Measurements from ENCODE around the gene GARIN3. TPM values are rescaled to one million over a fixed set of nuclear protein-coding genes. Genes with fewer than 3 reads are reported as not detected.
"Not testable (repeated sequence)": the region's sequence is repeated elsewhere in the genome, so short reads cannot be mapped to it uniquely, and the experiment has no call there.

Gene GARIN3
- total and polyA plus RNA-seq, 2 experiments from 2014 or later: not detected

GRCh38 chr5:157212307-157212706 is 46.2 kb upstream of the GARIN3 start:
- no peak overlapping the region for H3K4me3 ChIP-seq
- H3K27me3 ChIP-seq: no peaks in the 10 kb centered on the region
- no peaks in the 10 kb centered on the region for H3K9me3 ChIP-seq (ENCODE audit: low read depth)
- no peak overlapping the region for H3K27ac ChIP-seq
- no peaks in the 10 kb centered on the region for H3K4me1 ChIP-seq (ENCODE audit: low read depth)
- no peak for DNase-seq (ENCODE audit: low read depth in 1 of 2, low spot score in 1 of 2)
- H3K36me3 ChIP-seq: no peaks in the 10 kb centered on the region
- TF ChIP-seq, protein P1, sequence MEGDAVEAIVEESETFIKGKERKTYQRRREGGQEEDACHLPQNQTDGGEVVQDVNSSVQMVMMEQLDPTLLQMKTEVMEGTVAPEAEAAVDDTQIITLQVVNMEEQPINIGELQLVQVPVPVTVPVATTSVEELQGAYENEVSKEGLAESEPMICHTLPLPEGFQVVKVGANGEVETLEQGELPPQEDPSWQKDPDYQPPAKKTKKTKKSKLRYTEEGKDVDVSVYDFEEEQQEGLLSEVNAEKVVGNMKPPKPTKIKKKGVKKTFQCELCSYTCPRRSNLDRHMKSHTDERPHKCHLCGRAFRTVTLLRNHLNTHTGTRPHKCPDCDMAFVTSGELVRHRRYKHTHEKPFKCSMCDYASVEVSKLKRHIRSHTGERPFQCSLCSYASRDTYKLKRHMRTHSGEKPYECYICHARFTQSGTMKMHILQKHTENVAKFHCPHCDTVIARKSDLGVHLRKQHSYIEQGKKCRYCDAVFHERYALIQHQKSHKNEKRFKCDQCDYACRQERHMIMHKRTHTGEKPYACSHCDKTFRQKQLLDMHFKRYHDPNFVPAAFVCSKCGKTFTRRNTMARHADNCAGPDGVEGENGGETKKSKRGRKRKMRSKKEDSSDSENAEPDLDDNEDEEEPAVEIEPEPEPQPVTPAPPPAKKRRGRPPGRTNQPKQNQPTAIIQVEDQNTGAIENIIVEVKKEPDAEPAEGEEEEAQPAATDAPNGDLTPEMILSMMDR (IDR thresholded peaks at IDR 0.05; ENCODE audit: low read depth, low read length): no peak

DNA sequence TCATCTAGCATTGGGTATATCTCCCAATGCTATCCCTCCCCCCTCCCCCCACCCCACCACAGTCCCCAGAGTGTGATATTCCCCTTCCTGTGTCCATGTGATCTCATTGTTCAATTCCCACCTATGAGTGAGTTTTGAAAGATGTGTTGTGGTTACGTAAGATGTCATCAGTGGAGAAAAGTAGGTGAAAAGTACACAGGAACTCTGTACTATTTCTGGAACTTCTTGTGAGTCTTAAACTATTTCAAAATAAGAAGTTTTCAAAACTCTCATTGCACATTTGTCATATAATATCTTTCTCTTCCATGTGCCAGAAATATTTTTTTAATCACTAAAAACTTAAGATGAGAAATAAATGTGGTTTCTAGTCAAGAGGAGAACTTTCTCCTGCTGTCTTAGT is 44.6 kb upstream of the GARIN3 start:
- DNase-seq (ENCODE audit: low read depth in 1 of 2, low spot score in 1 of 2): peak in 1 of 2 donors; percentile 53
- H3K27me3 ChIP-seq; H3K27ac ChIP-seq; H3K4me1 ChIP-seq (ENCODE audit: low read depth); H3K36me3 ChIP-seq; H3K4me3 ChIP-seq; H3K9me3 ChIP-seq (ENCODE audit: low read depth): not testable (repeated sequence)

DNA sequence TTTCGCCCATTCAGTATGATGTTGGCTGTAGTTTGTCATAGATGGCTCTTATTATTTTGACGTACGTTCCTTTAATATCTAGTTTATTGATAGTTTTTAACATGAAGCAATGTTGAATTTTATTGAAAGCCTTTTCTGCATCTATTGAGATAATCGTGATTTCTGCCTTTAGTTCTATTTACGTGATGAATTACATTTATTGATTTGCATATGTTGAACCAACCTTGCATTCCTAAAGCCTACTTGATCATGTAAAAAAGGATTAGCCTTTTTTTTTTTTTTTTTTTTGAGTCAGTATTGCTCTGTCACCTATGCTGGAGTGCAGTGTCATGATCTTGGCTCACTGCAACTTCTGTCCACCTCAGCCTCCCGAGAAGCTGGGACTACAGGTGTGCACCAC is 39.6 kb upstream of the GARIN3 start:
- TF ChIP-seq, protein P1 (IDR thresholded peaks at IDR 0.05; ENCODE audit: low read depth, low read length): no peak
- no peaks in the 10 kb centered on the region for H3K27me3 ChIP-seq
- H3K9me3 ChIP-seq (ENCODE audit: low read depth): no peaks in the 10 kb centered on the region
- H3K27ac ChIP-seq: no peak overlapping the region
- no peak for DNase-seq (ENCODE audit: low read depth in 1 of 2, low spot score in 1 of 2)
- no peaks in the 10 kb centered on the region for H3K4me1 ChIP-seq (ENCODE audit: low read depth)
- no peaks in the 10 kb centered on the region for H3K36me3 ChIP-seq
- H3K4me3 ChIP-seq: no peak overlapping the region

DNA sequence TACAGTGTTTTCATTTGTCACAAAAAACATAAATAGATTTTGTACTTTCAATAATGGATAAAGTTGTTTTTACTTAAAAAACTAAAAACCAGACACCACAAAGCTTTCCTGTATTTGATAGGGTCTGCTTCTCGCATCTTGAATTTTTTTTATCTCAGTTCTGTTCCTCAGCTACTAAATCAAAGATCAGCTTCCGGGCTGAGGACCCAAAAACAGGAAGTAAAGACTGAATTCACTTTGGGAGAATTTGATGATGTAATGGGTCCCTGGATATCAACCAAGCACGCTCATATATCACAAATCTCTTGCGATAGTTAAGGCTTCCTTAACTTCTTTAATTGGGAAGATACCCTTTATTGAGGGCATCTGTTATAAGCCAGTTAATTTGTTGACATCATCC is 38.7 kb upstream of the GARIN3 start:
- TF ChIP-seq, protein P1 (IDR thresholded peaks at IDR 0.05; ENCODE audit: low read depth, low read length): no peak
- no peak for DNase-seq (ENCODE audit: low read depth in 1 of 2, low spot score in 1 of 2)
- Histone ChIP-seq H3K36me3 (no peaks in the 10 kb centered on the region), H3K9me3 (ENCODE audit: low read depth) (no peaks in the 10 kb centered on the region), H3K4me3 (no peak overlapping the region), H3K4me1 (ENCODE audit: low read depth) (no peaks in the 10 kb centered on the region), H3K27ac (no peak overlapping the region), H3K27me3 (no peaks in the 10 kb centered on the region)

GRCh38 chr5:157203417-157203816 is 37.4 kb upstream of the GARIN3 start:
- no peaks in the 10 kb centered on the region for H3K9me3 ChIP-seq (ENCODE audit: low read depth)
- H3K36me3 ChIP-seq: no peaks in the 10 kb centered on the region
- no peaks in the 10 kb centered on the region for H3K27me3 ChIP-seq
- TF ChIP-seq, protein P1 (IDR thresholded peaks at IDR 0.05; ENCODE audit: low read depth, low read length): no peak
- no peak overlapping the region for H3K4me3 ChIP-seq
- no peak for DNase-seq (ENCODE audit: low read depth in 1 of 2, low spot score in 1 of 2)
- no peaks in the 10 kb centered on the region for H3K4me1 ChIP-seq (ENCODE audit: low read depth)
- H3K27ac ChIP-seq: no peak overlapping the region

DNA sequence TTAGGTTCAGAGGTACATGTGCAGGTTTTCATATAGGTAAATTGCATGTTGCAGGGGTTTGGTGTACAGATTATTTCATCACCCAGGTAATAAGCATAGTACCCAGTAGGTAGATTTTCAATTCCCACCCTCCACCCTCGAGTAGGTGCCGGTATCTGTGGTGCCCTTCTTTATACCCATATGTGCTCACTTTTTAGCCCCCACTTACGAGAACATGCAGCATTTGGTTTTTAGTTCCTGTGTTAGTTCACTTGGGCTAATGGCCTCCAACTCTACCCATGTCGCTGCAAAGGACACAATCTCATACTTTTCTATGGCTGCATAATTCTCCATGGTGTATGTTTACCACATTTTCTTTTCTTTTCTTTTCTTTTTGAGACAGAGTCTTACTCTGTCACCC is 35.8 kb upstream of the GARIN3 start:
- DNase-seq (ENCODE audit: low read depth in 1 of 2, low spot score in 1 of 2): no peak
- Histone ChIP-seq H3K27me3 (no peaks in the 10 kb centered on the region), H3K9me3 (ENCODE audit: low read depth) (no peaks in the 10 kb centered on the region), H3K4me3 (no peak overlapping the region), H3K4me1 (ENCODE audit: low read depth) (no peaks in the 10 kb centered on the region), H3K36me3 (no peaks in the 10 kb centered on the region), H3K27ac (no peak overlapping the region)
- TF ChIP-seq, protein P1 (IDR thresholded peaks at IDR 0.05; ENCODE audit: low read depth, low read length): no peak
